Measurements from ENCODE around the gene DGLUCY. TPM values are rescaled to one million over a fixed set of nuclear protein-coding genes. Genes with fewer than 3 reads are reported as not detected.

DGLUCY gene
- total and polyA plus RNA-seq, 2 of the 13 experiments (the other 11 are each of a cell fraction or from before 2014, with no cell fraction given) = 14.8 to 36.3 TPM

GRCh38 chr14:91117960-91118359, 4.1 kb downstream of the DGLUCY start:
- ATAC-seq (no peak), DNase-seq (ENCODE audit: low spot score) (no peak), FAIRE-seq (no peak)
- Histone ChIP-seq H3K9ac (ENCODE audit: insufficient read depth, low read depth, low read length) (no peak overlapping the region), H3K36me3 (replicated peaks in 1 of 2; ENCODE audit: control insufficient read depth in 1 of 2, insufficient read depth in 2 of 2, low read length in 2 of 2) (no peaks in the 10 kb centered on the region), H3K27me3 (ENCODE audit: control insufficient read depth in 1 of 2, insufficient read depth in 2 of 2, low read length in 2 of 2) (no peaks in the 10 kb centered on the region; a peak in 1 of 5 replicates), H3K9me3 (ENCODE audit: low read length) (no peaks in the 10 kb centered on the region), H3K4me2 (ENCODE audit: low read depth, low read length) (no peak overlapping the region), H3K27ac (ENCODE audit: extremely low read length, insufficient read depth, low read length) (no peak overlapping the region), H3K4me3 (replicated peaks in 1 of 3; ENCODE audit: insufficient read depth in 1 of 3, low read depth in 2 of 3, low read length in 3 of 3) (no peak overlapping the region), H3K79me2 (ENCODE audit: insufficient read depth, low read length) (peaks cover 26% of the 10 kb centered on the region), H2AFZ (ENCODE audit: low read length) (no peak overlapping the region), H3K4me1 (ENCODE audit: insufficient read depth, low read length) (peaks cover 48% of the 10 kb centered on the region), H4K20me1 (ENCODE audit: insufficient read depth, low read length) (no peaks in the 10 kb centered on the region)
- TF ChIP-seq HNRNPL (IDR thresholded peaks at IDR 0.05; ENCODE audit: low read depth, low read length) (no peak), ZNF7 (CRISPR knock-in tag; IDR thresholded peaks at IDR 0.05) (no peak), ATM (IDR thresholded peaks at IDR 0.05; ENCODE audit: borderline replicate concordance) (no peak), ZNF432 (CRISPR knock-in tag; IDR thresholded peaks at IDR 0.05; ENCODE audit: borderline replicate concordance) (no peak), MTA1 (CRISPR knock-in tag; IDR thresholded peaks at IDR 0.05; ENCODE audit: borderline replicate concordance) (no peak), ZNF253 (CRISPR knock-in tag; IDR thresholded peaks at IDR 0.05; ENCODE audit: borderline replicate concordance) (no peak), HNRNPUL1 (IDR thresholded peaks at IDR 0.05; ENCODE audit: low read depth, low read length) (no peak), RCOR2 (CRISPR knock-in tag; IDR thresholded peaks at IDR 0.05) (no peak)
- TF ChIP-seq, protein P1, sequence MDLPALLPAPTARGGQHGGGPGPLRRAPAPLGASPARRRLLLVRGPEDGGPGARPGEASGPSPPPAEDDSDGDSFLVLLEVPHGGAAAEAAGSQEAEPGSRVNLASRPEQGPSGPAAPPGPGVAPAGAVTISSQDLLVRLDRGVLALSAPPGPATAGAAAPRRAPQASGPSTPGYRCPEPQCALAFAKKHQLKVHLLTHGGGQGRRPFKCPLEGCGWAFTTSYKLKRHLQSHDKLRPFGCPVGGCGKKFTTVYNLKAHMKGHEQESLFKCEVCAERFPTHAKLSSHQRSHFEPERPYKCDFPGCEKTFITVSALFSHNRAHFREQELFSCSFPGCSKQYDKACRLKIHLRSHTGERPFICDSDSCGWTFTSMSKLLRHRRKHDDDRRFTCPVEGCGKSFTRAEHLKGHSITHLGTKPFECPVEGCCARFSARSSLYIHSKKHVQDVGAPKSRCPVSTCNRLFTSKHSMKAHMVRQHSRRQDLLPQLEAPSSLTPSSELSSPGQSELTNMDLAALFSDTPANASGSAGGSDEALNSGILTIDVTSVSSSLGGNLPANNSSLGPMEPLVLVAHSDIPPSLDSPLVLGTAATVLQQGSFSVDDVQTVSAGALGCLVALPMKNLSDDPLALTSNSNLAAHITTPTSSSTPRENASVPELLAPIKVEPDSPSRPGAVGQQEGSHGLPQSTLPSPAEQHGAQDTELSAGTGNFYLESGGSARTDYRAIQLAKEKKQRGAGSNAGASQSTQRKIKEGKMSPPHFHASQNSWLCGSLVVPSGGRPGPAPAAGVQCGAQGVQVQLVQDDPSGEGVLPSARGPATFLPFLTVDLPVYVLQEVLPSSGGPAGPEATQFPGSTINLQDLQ (CRISPR knock-in tag; IDR thresholded peaks at IDR 0.05) = no peak
- ChIA-PET CTCF (ENCODE audit: low intra/inter-chr PET ratio, low total read pairs) (no interaction called here), POLR2A (no interaction called here)
- in situ Hi-C loops (cut with HindIII; ENCODE audit: extremely low pct_ligation_motif_present, low pct_unique_long_range_greater_than_20kb) (no loop called here), intact Hi-C loops (cut with micrococcal nuclease; ENCODE audit: unreplicated experiment) (no loop called here)
- no TSS peak for BruUV-seq (replicated peaks)
- WGBS (ENCODE audit: low lambda C conversion rate) = 95% methylated on average over 5 of the region's 5 CpGs

All from HepG2 (cell line).